ENCODE data around the gene CDC123.
A peak's percentile ranks its signal among the peaks of the same experiment; 100 is the strongest.
"Not testable (repeated sequence)": the region's sequence is repeated elsewhere in the genome, so short reads cannot be mapped to it uniquely, and the experiment has no call there.

CDC123 gene

DNA sequence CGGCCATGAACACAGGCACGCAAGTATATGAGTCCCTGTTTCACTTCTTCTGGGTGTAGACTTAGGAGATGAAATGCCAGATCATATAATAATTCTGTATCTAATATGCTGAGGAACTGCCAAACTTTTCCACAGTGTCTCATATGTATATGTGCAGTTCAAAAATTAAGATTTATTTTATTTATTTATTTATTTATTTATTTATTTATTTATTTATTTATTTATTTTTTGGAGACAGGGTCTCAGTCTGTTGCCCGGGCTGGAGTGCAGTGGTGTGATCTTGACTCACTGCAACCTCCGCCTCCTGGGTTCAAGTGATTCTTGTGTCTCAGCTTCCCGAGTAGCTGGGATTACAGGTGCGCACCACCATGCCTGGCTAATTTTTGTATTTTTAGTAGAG lies 24.5 kb upstream of the CDC123 start:
- CTCF ChIA-PET: interaction anchor here (1.1 kb wide), 1 partner anchor 9 kb away, joined by 3 read pairs; no protein-coding TSS in a partner anchor
- peaks cover 58 to 89% of the 10 kb centered on the region in 2 experiments for H3K36me3 ChIP-seq (ENCODE audit: control insufficient read depth in 2 of 2, insufficient read depth in 1 of 2, low read length in 2 of 2)
- H3K9me3 ChIP-seq (ENCODE audit: control insufficient read depth, insufficient read depth, low read depth, low read length); H3K27ac ChIP-seq (ENCODE audit: extremely low read depth, low read depth, low read length); H3K4me1 ChIP-seq (ENCODE audit: control insufficient read depth, insufficient read depth, low read length); H3K4me3 ChIP-seq (ENCODE audit: low read depth, low read length); POLR2A ChIA-PET: not testable (repeated sequence)
- peak; percentile 90 for TF ChIP-seq ZNF433 (tag by site-specific recombination; IDR thresholded peaks at IDR 0.05; ENCODE audit: low read depth)
- TF ChIP-seq GLI2 (tag by site-specific recombination; IDR thresholded peaks at IDR 0.05; ENCODE audit: borderline replicate concordance, low read depth): peak; percentile 57; the same call in 1 of the 2 replicates
- peak; percentile 99 for TF ChIP-seq ZNF394 (tag by site-specific recombination; IDR thresholded peaks at IDR 0.05; ENCODE audit: borderline replicate concordance)
- TF ChIP-seq ZNF629 (tag by site-specific recombination; IDR thresholded peaks at IDR 0.05): peak; percentile 67; the same call in 1 of the 2 replicates
- TF ChIP-seq ZNF518A (tag by site-specific recombination; conservative IDR thresholded peaks at IDR 0.05; ENCODE audit: low read depth): peak; percentile 96
- TF ChIP-seq, protein P1, sequence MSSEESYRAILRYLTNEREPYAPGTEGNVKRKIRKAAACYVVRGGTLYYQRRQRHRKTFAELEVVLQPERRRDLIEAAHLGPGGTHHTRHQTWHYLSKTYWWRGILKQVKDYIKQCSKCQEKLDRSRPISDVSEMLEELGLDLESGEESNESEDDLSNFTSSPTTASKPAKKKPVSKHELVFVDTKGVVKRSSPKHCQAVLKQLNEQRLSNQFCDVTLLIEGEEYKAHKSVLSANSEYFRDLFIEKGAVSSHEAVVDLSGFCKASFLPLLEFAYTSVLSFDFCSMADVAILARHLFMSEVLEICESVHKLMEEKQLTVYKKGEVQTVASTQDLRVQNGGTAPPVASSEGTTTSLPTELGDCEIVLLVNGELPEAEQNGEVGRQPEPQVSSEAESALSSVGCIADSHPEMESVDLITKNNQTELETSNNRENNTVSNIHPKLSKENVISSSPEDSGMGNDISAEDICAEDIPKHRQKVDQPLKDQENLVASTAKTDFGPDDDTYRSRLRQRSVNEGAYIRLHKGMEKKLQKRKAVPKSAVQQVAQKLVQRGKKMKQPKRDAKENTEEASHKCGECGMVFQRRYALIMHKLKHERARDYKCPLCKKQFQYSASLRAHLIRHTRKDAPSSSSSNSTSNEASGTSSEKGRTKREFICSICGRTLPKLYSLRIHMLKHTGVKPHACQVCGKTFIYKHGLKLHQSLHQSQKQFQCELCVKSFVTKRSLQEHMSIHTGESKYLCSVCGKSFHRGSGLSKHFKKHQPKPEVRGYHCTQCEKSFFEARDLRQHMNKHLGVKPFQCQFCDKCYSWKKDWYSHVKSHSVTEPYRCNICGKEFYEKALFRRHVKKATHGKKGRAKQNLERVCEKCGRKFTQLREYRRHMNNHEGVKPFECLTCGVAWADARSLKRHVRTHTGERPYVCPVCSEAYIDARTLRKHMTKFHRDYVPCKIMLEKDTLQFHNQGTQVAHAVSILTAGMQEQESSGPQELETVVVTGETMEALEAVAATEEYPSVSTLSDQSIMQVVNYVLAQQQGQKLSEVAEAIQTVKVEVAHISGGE (tag by site-specific recombination; conservative IDR thresholded peaks at IDR 0.05; ENCODE audit: low read depth): peak; percentile 87
- peak; percentile 75 for TF ChIP-seq ZNF510 (tag by site-specific recombination; IDR thresholded peaks at IDR 0.05; ENCODE audit: insufficient replicate concordance)
- peak; percentile 61 for TF ChIP-seq ZNF654 (tag by site-specific recombination; IDR thresholded peaks at IDR 0.05; ENCODE audit: low read depth)
- TF ChIP-seq ZNF623 (tag by site-specific recombination; IDR thresholded peaks at IDR 0.05): peak; percentile 86
- peak; percentile 65 for TF ChIP-seq ZNF266 (tag by site-specific recombination; IDR thresholded peaks at IDR 0.05; ENCODE audit: low read depth)
- peak; percentile 86 for TF ChIP-seq ZNF558 (tag by site-specific recombination; IDR thresholded peaks at IDR 0.05)
- peak; percentile 90 for TF ChIP-seq ZNF664 (tag by site-specific recombination; IDR thresholded peaks at IDR 0.05)
- peak; percentile 25; the same call in 1 of the 2 replicates for TF ChIP-seq SP3 (tag by site-specific recombination; IDR thresholded peaks at IDR 0.05)
- TF ChIP-seq ZNF138 (tag by site-specific recombination; IDR thresholded peaks at IDR 0.05; ENCODE audit: borderline replicate concordance): peak; percentile 71; the same call in 1 of the 2 replicates
- TF ChIP-seq ZNF19 (tag by site-specific recombination; IDR thresholded peaks at IDR 0.05; ENCODE audit: low read depth): 0 out of 2 replicates have a peak, but pooled peaks have one; percentile 73
- peak; percentile 89 for TF ChIP-seq ZBTB8A (tag by site-specific recombination; IDR thresholded peaks at IDR 0.05)
- peak; percentile 40; the same call in 1 of the 2 replicates for TF ChIP-seq ZNF404 (tag by site-specific recombination; IDR thresholded peaks at IDR 0.05)
- TF ChIP-seq AEBP2 (tag by site-specific recombination; IDR thresholded peaks at IDR 0.05; ENCODE audit: borderline replicate concordance): peak; percentile 91; the same call in 1 of the 2 replicates
- TF ChIP-seq ZBTB1 (tag by site-specific recombination; IDR thresholded peaks at IDR 0.05): 0 out of 2 replicates have a peak, but pooled peaks have one; percentile 36
- TF ChIP-seq ZNF140 (tag by site-specific recombination; IDR thresholded peaks at IDR 0.05): peak; percentile 86; the same call in 1 of the 2 replicates
- TF ChIP-seq, protein P2, sequence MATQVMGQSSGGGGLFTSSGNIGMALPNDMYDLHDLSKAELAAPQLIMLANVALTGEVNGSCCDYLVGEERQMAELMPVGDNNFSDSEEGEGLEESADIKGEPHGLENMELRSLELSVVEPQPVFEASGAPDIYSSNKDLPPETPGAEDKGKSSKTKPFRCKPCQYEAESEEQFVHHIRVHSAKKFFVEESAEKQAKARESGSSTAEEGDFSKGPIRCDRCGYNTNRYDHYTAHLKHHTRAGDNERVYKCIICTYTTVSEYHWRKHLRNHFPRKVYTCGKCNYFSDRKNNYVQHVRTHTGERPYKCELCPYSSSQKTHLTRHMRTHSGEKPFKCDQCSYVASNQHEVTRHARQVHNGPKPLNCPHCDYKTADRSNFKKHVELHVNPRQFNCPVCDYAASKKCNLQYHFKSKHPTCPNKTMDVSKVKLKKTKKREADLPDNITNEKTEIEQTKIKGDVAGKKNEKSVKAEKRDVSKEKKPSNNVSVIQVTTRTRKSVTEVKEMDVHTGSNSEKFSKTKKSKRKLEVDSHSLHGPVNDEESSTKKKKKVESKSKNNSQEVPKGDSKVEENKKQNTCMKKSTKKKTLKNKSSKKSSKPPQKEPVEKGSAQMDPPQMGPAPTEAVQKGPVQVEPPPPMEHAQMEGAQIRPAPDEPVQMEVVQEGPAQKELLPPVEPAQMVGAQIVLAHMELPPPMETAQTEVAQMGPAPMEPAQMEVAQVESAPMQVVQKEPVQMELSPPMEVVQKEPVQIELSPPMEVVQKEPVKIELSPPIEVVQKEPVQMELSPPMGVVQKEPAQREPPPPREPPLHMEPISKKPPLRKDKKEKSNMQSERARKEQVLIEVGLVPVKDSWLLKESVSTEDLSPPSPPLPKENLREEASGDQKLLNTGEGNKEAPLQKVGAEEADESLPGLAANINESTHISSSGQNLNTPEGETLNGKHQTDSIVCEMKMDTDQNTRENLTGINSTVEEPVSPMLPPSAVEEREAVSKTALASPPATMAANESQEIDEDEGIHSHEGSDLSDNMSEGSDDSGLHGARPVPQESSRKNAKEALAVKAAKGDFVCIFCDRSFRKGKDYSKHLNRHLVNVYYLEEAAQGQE (tag by site-specific recombination; IDR thresholded peaks at IDR 0.05): peak; percentile 79
- peak; percentile 93 for TF ChIP-seq ZNF560 (tag by site-specific recombination; IDR thresholded peaks at IDR 0.05; ENCODE audit: borderline replicate concordance)
- TF ChIP-seq ZNF580 (tag by site-specific recombination; IDR thresholded peaks at IDR 0.05): peak; percentile 56; the same call in 1 of the 2 replicates
- TF ChIP-seq ZNF202 (tag by site-specific recombination; IDR thresholded peaks at IDR 0.05; ENCODE audit: borderline replicate concordance): peak; percentile 94; the same call in 1 of the 2 replicates

All from HEK293 (cell line).